Measurements from ENCODE around the gene GCKR.

Gene GCKR

GRCh38 chr2:27496357-27497287, at the start of gene GCKR:
GCKR (plus strand) TSS chr2:27496839; CDS start chr2:27496905, 66 bp downstream.
- in situ Hi-C loops (cut with MboI; ENCODE audit: low sequenced_read_pairs): no loop called here

- in situ Hi-C loops (cut with MboI; ENCODE audit: low sequenced_read_pairs): no loop called here
Observed at GRCh38 chr2:27448381-27448780, 48.3 kb upstream of the GCKR start.

GRCh38 chr2:27451095-27451494, 45.5 kb upstream of the GCKR start:
- in situ Hi-C loops (cut with MboI; ENCODE audit: low sequenced_read_pairs): no loop called here

GRCh38 chr2:27453968-27454367, 42.7 kb upstream of the GCKR start:
- in situ Hi-C loops (cut with MboI; ENCODE audit: low sequenced_read_pairs): no loop called here

- in situ Hi-C loops (cut with MboI; ENCODE audit: low sequenced_read_pairs): no loop called here
Observed at GRCh38 chr2:27461118-27461517, 35.5 kb upstream of the GCKR start.

- in situ Hi-C loops (cut with MboI; ENCODE audit: low sequenced_read_pairs): no loop called here
Observed at GRCh38 chr2:27464443-27464842, 32.2 kb upstream of the GCKR start.

GRCh38 chr2:27471961-27472360, 24.7 kb upstream of the GCKR start:
- in situ Hi-C loops (cut with MboI; ENCODE audit: low sequenced_read_pairs): no loop called here

GRCh38 chr2:27485496-27485895, 11.1 kb upstream of the GCKR start:
- in situ Hi-C loops (cut with MboI; ENCODE audit: low sequenced_read_pairs): no loop called here

GRCh38 chr2:27489118-27489497, 7.5 kb upstream of the GCKR start:
- in situ Hi-C loops (cut with MboI; ENCODE audit: low sequenced_read_pairs): no loop called here

- in situ Hi-C loops (cut with MboI; ENCODE audit: low sequenced_read_pairs): no loop called here
Observed at GRCh38 chr2:27489498-27490397, 6.9 kb upstream of the GCKR start, which contains the start of gene IFT172. IFT172 (minus strand) TSS chr2:27489743; CDS start chr2:27489653, 90 bp downstream.

GRCh38 chr2:27492557-27492956, 4.1 kb upstream of the GCKR start:
- in situ Hi-C loops (cut with MboI; ENCODE audit: low sequenced_read_pairs): no loop called here

- in situ Hi-C loops (cut with MboI; ENCODE audit: low sequenced_read_pairs): no loop called here
Observed at GRCh38 chr2:27493948-27494283, 2.7 kb upstream of the GCKR start.

- in situ Hi-C loops (cut with MboI; ENCODE audit: low sequenced_read_pairs): no loop called here
Observed at GRCh38 chr2:27494284-27494943, 2.2 kb upstream of the GCKR start.

- in situ Hi-C loops (cut with MboI; ENCODE audit: low sequenced_read_pairs): no loop called here
Observed at GRCh38 chr2:27494944-27495554, 1.6 kb upstream of the GCKR start, which contains the start of gene FNDC4. FNDC4 (minus strand) TSS chr2:27495200; CDS start chr2:27494679, 521 bp downstream.

- in situ Hi-C loops (cut with MboI; ENCODE audit: low sequenced_read_pairs): no loop called here
Observed at GRCh38 chr2:27495840-27496356, 741 bp upstream of the GCKR start.

- in situ Hi-C loops (cut with MboI; ENCODE audit: low sequenced_read_pairs): no loop called here
Observed at GRCh38 chr2:27497288-27497627, 619 bp downstream of the GCKR start.

- in situ Hi-C loops (cut with MboI; ENCODE audit: low sequenced_read_pairs): no loop called here
Observed at GRCh38 chr2:27498975-27499374, 2.3 kb downstream of the GCKR start.

GRCh38 chr2:27501042-27501441, 4.4 kb downstream of the GCKR start:
- in situ Hi-C loops (cut with MboI; ENCODE audit: low sequenced_read_pairs): no loop called here

- in situ Hi-C loops (cut with MboI; ENCODE audit: low sequenced_read_pairs): no loop called here
Observed at GRCh38 chr2:27502142-27502541, 5.5 kb downstream of the GCKR start.

GRCh38 chr2:27506587-27506986, 9.9 kb downstream of the GCKR start:
- in situ Hi-C loops (cut with MboI; ENCODE audit: low sequenced_read_pairs): no loop called here

- in situ Hi-C loops (cut with MboI; ENCODE audit: low sequenced_read_pairs): no loop called here
Observed at GRCh38 chr2:27507293-27507692, 10.7 kb downstream of the GCKR start.

Measured in hTERT RPE-1 (cell line).